ENCODE results near the gene RILPL1.

The RILPL1 gene

GRCh38 chr12:123528858-123529257, 4.7 kb downstream of the RILPL1 start:
- no peak overlapping the region for H3K4me3 ChIP-seq (ENCODE audit: low read depth, low read length)
- TF ChIP-seq CTCF (IDR thresholded peaks at IDR 0.05; ENCODE audit: borderline replicate concordance, insufficient read depth, low read depth, low read length) = no peak

- no peak overlapping the region for H3K4me3 ChIP-seq (ENCODE audit: low read depth, low read length)
- no peak for TF ChIP-seq CTCF (IDR thresholded peaks at IDR 0.05; ENCODE audit: borderline replicate concordance, insufficient read depth, low read depth, low read length)
Measured at GRCh38 chr12:123526542-123527080, 6.9 kb downstream of the RILPL1 start.

- no peak overlapping the region for H3K4me3 ChIP-seq (ENCODE audit: low read depth, low read length)
Measured at GRCh38 chr12:123524378-123524777, 9.1 kb downstream of the RILPL1 start.

GRCh38 chr12:123523518-123523917, 10.0 kb downstream of the RILPL1 start:
- no peak for TF ChIP-seq CTCF (IDR thresholded peaks at IDR 0.05; ENCODE audit: borderline replicate concordance, insufficient read depth, low read depth, low read length)
- H3K4me3 ChIP-seq (ENCODE audit: low read depth, low read length) = no peak overlapping the region

More at GRCh38 chr12:123524378-123524777, 9.1 kb downstream of the RILPL1 start:
- no peak for TF ChIP-seq CTCF (IDR thresholded peaks at IDR 0.05; ENCODE audit: borderline replicate concordance, insufficient read depth, low read depth, low read length)

- no peak overlapping the region for H3K4me3 ChIP-seq (ENCODE audit: low read depth, low read length)
- TF ChIP-seq CTCF (IDR thresholded peaks at IDR 0.05; ENCODE audit: borderline replicate concordance, insufficient read depth, low read depth, low read length) = no peak
Measured at GRCh38 chr12:123522164-123522563, 11.4 kb downstream of the RILPL1 start.

GRCh38 chr12:123520567-123521474, 12.7 kb downstream of the RILPL1 start:
- no peak for TF ChIP-seq CTCF (IDR thresholded peaks at IDR 0.05; ENCODE audit: borderline replicate concordance, insufficient read depth, low read depth, low read length)
- no peak overlapping the region for H3K4me3 ChIP-seq (ENCODE audit: low read depth, low read length)
